Stimulated activated memory B cell treated with anti-CD40 and anti-IgM and Interleukin-4, amounts not matched to agents 10 μg/mL and 1 μg/mL and 100 μg/mL, for 72 hours (primary cell): ENCODE measurements around the gene HMGXB4.

ENCODE experiments used
- ATAC-seq: fragments of 150-1000 bp; cut with Tn5 transposase; 2 replicates; pipeline ENCODE4 v1.10.0; 2021
- H3K27ac Mint-ChIP-seq: one replicate; pipeline ENCODE4 v1.8.0; 2022; ENCODE audit warnings: mild to moderate bottlenecking, mixed read lengths
- H3K27me3 Mint-ChIP-seq: one replicate; pipeline ENCODE4 v1.8.0; 2022; ENCODE audit warnings: mixed read lengths
- H3K36me3 Mint-ChIP-seq: one replicate; pipeline ENCODE4 v1.8.0; 2022; ENCODE audit warnings: mixed read lengths
- H3K4me1 Mint-ChIP-seq: one replicate; pipeline ENCODE4 v1.8.0; 2022; ENCODE audit warnings: mixed read lengths
- H3K4me3 Mint-ChIP-seq: one replicate; pipeline ENCODE4 v1.8.0; 2022; ENCODE audit warnings: mild to moderate bottlenecking, moderate library complexity, mixed read lengths
- H3K9me3 Mint-ChIP-seq: one replicate; pipeline ENCODE4 v1.8.0; 2022; ENCODE audit warnings: mixed read lengths

The HMGXB4 gene

GRCh38 chr22:35324067-35324466 lies 66.8 kb downstream of the HMGXB4 start:
- no peak for ATAC-seq
- H3K27me3 Mint-ChIP-seq = no peaks in the 10 kb centered on the region
- H3K27ac Mint-ChIP-seq = no peak overlapping the region
- peaks cover 88% of the 10 kb centered on the region for H3K36me3 Mint-ChIP-seq
- no peak overlapping the region for H3K4me3 Mint-ChIP-seq
- no peaks in the 10 kb centered on the region for H3K9me3 Mint-ChIP-seq
- peaks cover 6% of the 10 kb centered on the region for H3K4me1 Mint-ChIP-seq

GRCh38 chr22:35324762-35325161 lies 67.5 kb downstream of the HMGXB4 start:
- H3K9me3 Mint-ChIP-seq = no peaks in the 10 kb centered on the region
- no peak for ATAC-seq

GRCh38 chr22:35325209-35325608 lies 67.9 kb downstream of the HMGXB4 start:
- no peak for ATAC-seq
- H3K4me3 Mint-ChIP-seq = no peak overlapping the region
- H3K36me3 Mint-ChIP-seq = peaks cover 80% of the 10 kb centered on the region
- H3K27me3 Mint-ChIP-seq = no peaks in the 10 kb centered on the region
- peaks cover 13% of the 10 kb centered on the region for H3K4me1 Mint-ChIP-seq
- H3K27ac Mint-ChIP-seq = no peak overlapping the region
- H3K9me3 Mint-ChIP-seq = no peaks in the 10 kb centered on the region

More at GRCh38 chr22:35324762-35325161, 67.5 kb downstream of the HMGXB4 start:
- Mint-ChIP-seq H3K36me3 (peaks cover 81% of the 10 kb centered on the region), H3K4me1 (peaks cover 10% of the 10 kb centered on the region), H3K27ac (no peak overlapping the region), H3K27me3 (no peaks in the 10 kb centered on the region), H3K4me3 (no peak overlapping the region)

- H3K27ac Mint-ChIP-seq = peak overlapping the region; percentile 1
- H3K9me3 Mint-ChIP-seq = no peaks in the 10 kb centered on the region
- H3K4me1 Mint-ChIP-seq = peaks cover 24% of the 10 kb centered on the region
- no peak for ATAC-seq
- peaks cover 82% of the 10 kb centered on the region for H3K36me3 Mint-ChIP-seq
- no peak overlapping the region for H3K4me3 Mint-ChIP-seq
- no peaks in the 10 kb centered on the region for H3K27me3 Mint-ChIP-seq
Measured at GRCh38 chr22:35326854-35327562, 69.7 kb downstream of the HMGXB4 start.

- ATAC-seq = no peak
- Mint-ChIP-seq H3K27me3 (no peaks in the 10 kb centered on the region), H3K4me1 (peaks cover 22% of the 10 kb centered on the region), H3K36me3 (peaks cover 82% of the 10 kb centered on the region), H3K4me3 (no peak overlapping the region), H3K27ac (no peak overlapping the region), H3K9me3 (no peaks in the 10 kb centered on the region)
Measured at GRCh38 chr22:35327690-35328471, 70.6 kb downstream of the HMGXB4 start.

- H3K9me3 Mint-ChIP-seq = no peaks in the 10 kb centered on the region
- no peak overlapping the region for H3K4me3 Mint-ChIP-seq
- ATAC-seq = no peak
- no peaks in the 10 kb centered on the region for H3K27me3 Mint-ChIP-seq
- H3K36me3 Mint-ChIP-seq = peaks cover 82% of the 10 kb centered on the region
- H3K27ac Mint-ChIP-seq = no peak overlapping the region
- peaks cover 26% of the 10 kb centered on the region for H3K4me1 Mint-ChIP-seq
Measured at GRCh38 chr22:35328472-35328885, 71.2 kb downstream of the HMGXB4 start.

GRCh38 chr22:35329114-35329847 lies 72.0 kb downstream of the HMGXB4 start:
- Mint-ChIP-seq H3K36me3 (peaks cover 81% of the 10 kb centered on the region), H3K4me1 (peaks cover 34% of the 10 kb centered on the region), H3K27me3 (no peaks in the 10 kb centered on the region), H3K9me3 (no peaks in the 10 kb centered on the region), H3K4me3 (no peak overlapping the region), H3K27ac (no peak overlapping the region)
- no peak for ATAC-seq

- Mint-ChIP-seq H3K27me3 (no peaks in the 10 kb centered on the region), H3K4me3 (no peak overlapping the region), H3K36me3 (peaks cover 84% of the 10 kb centered on the region), H3K27ac (peak overlapping the region; percentile 89), H3K9me3 (no peaks in the 10 kb centered on the region), H3K4me1 (peaks cover 38% of the 10 kb centered on the region)
- peak; percentile 37 for ATAC-seq
Measured at GRCh38 chr22:35330258-35330861, 73.1 kb downstream of the HMGXB4 start.

- H3K27me3 Mint-ChIP-seq = no peaks in the 10 kb centered on the region
- H3K27ac Mint-ChIP-seq = peak overlapping the region; percentile 45
- H3K4me3 Mint-ChIP-seq = no peak overlapping the region
- no peaks in the 10 kb centered on the region for H3K9me3 Mint-ChIP-seq
- peaks cover 38% of the 10 kb centered on the region for H3K4me1 Mint-ChIP-seq
- no peak for ATAC-seq
- peaks cover 77% of the 10 kb centered on the region for H3K36me3 Mint-ChIP-seq
Measured at GRCh38 chr22:35332278-35332677, 75.0 kb downstream of the HMGXB4 start.

- H3K36me3 Mint-ChIP-seq = peaks cover 76% of the 10 kb centered on the region
Measured at GRCh38 chr22:35333220-35333619, 75.9 kb downstream of the HMGXB4 start.

GRCh38 chr22:35334004-35334403 lies 76.7 kb downstream of the HMGXB4 start:
- peaks cover 43% of the 10 kb centered on the region for H3K4me1 Mint-ChIP-seq
- peaks cover 74% of the 10 kb centered on the region for H3K36me3 Mint-ChIP-seq
- no peaks in the 10 kb centered on the region for H3K27me3 Mint-ChIP-seq
- no peak overlapping the region for H3K4me3 Mint-ChIP-seq
- ATAC-seq = peak; percentile 83
- H3K27ac Mint-ChIP-seq = peak overlapping the region; percentile 76
- H3K9me3 Mint-ChIP-seq = no peaks in the 10 kb centered on the region

More at GRCh38 chr22:35333220-35333619, 75.9 kb downstream of the HMGXB4 start:
- Mint-ChIP-seq H3K9me3 (no peaks in the 10 kb centered on the region), H3K27ac (peak overlapping the region; percentile 76), H3K4me1 (peaks cover 44% of the 10 kb centered on the region), H3K27me3 (no peaks in the 10 kb centered on the region), H3K4me3 (no peak overlapping the region)
- no peak for ATAC-seq

- Mint-ChIP-seq H3K27me3 (no peaks in the 10 kb centered on the region), H3K36me3 (peaks cover 79% of the 10 kb centered on the region), H3K9me3 (no peaks in the 10 kb centered on the region), H3K27ac (peak overlapping the region; percentile 24), H3K4me1 (peaks cover 39% of the 10 kb centered on the region), H3K4me3 (no peak overlapping the region)
- ATAC-seq = no peak
Measured at GRCh38 chr22:35335468-35335867, 78.2 kb downstream of the HMGXB4 start.

GRCh38 chr22:35335936-35336781 lies 78.9 kb downstream of the HMGXB4 start:
- no peaks in the 10 kb centered on the region for H3K9me3 Mint-ChIP-seq
- no peaks in the 10 kb centered on the region for H3K27me3 Mint-ChIP-seq
- no peak overlapping the region for H3K4me3 Mint-ChIP-seq
- H3K36me3 Mint-ChIP-seq = peaks cover 79% of the 10 kb centered on the region
- H3K4me1 Mint-ChIP-seq = peaks cover 40% of the 10 kb centered on the region
- ATAC-seq = no peak
- peak overlapping the region; percentile 24 for H3K27ac Mint-ChIP-seq

GRCh38 chr22:35337932-35338331 lies 80.6 kb downstream of the HMGXB4 start:
- H3K27ac Mint-ChIP-seq = no peak overlapping the region
- no peak overlapping the region for H3K4me3 Mint-ChIP-seq

More at GRCh38 chr22:35337932-35338331, 80.6 kb downstream of the HMGXB4 start:
- H3K36me3 Mint-ChIP-seq = peaks cover 65% of the 10 kb centered on the region
- H3K9me3 Mint-ChIP-seq = no peaks in the 10 kb centered on the region
- H3K4me1 Mint-ChIP-seq = peaks cover 43% of the 10 kb centered on the region
- H3K27me3 Mint-ChIP-seq = no peaks in the 10 kb centered on the region
- peak; percentile 38 for ATAC-seq
